GM18907 (cell line): Measurements from ENCODE around the gene LRRFIP1.
A peak's percentile ranks its signal among the peaks of the same experiment; 100 is the strongest.
"Not testable (repeated sequence)": the region's sequence is repeated elsewhere in the genome, so short reads cannot be mapped to it uniquely, and the experiment has no call there.

ENCODE experiments used
- ATAC-seq: cut with Tn5 transposase; IDR thresholded peaks from one replicate; pipeline ENCODE4 v1.9.1; 2021; ENCODE audit warnings: mild to moderate bottlenecking, moderate library complexity; ENCODE audit not compliant: unreplicated experiment

LRRFIP1 gene

GRCh38 chr2:237682856-237683670, 55.7 kb downstream of the LRRFIP1 start:
- no peak for ATAC-seq

GRCh38 chr2:237685408-237685807, 58.0 kb downstream of the LRRFIP1 start:
- no peak for ATAC-seq

- no peak for ATAC-seq
Observed at GRCh38 chr2:237686659-237687136, 59.3 kb downstream of the LRRFIP1 start.

- no peak for ATAC-seq
Observed at GRCh38 chr2:237688081-237688480, 60.7 kb downstream of the LRRFIP1 start.

GRCh38 chr2:237688541-237688940, 61.2 kb downstream of the LRRFIP1 start:
- not testable (repeated sequence) for ATAC-seq

GRCh38 chr2:237689336-237690131, 62.1 kb downstream of the LRRFIP1 start:
- no peak for ATAC-seq

GRCh38 chr2:237691029-237691907, 63.9 kb downstream of the LRRFIP1 start:
- ATAC-seq = peak; percentile 42

- peak; percentile 55 for ATAC-seq
Observed at GRCh38 chr2:237691908-237692600, 64.7 kb downstream of the LRRFIP1 start.

GRCh38 chr2:237692601-237693290, 65.4 kb downstream of the LRRFIP1 start:
- ATAC-seq = peak; percentile 9

- no peak for ATAC-seq
Observed at GRCh38 chr2:237693291-237693994, 66.1 kb downstream of the LRRFIP1 start.

GRCh38 chr2:237694415-237695194, 67.2 kb downstream of the LRRFIP1 start:
- ATAC-seq = peak; percentile 2

- ATAC-seq = peak; percentile 15
Observed at GRCh38 chr2:237695201-237695780, 67.9 kb downstream of the LRRFIP1 start.

GRCh38 chr2:237696461-237696860, 69.1 kb downstream of the LRRFIP1 start:
- peak; percentile 21 for ATAC-seq

- no peak for ATAC-seq
Observed at GRCh38 chr2:237697586-237698357, 70.4 kb downstream of the LRRFIP1 start.

- no peak for ATAC-seq
Observed at GRCh38 chr2:237698358-237698694, 70.9 kb downstream of the LRRFIP1 start.

- no peak for ATAC-seq
Observed at GRCh38 chr2:237699870-237700511, 72.6 kb downstream of the LRRFIP1 start.
